Measurements from ENCODE around the gene GTPBP4. TPM values are rescaled to one million over a fixed set of nuclear protein-coding genes. Genes with fewer than 3 reads are reported as not detected.
"Not testable (repeated sequence)": the region's sequence is repeated elsewhere in the genome, so short reads cannot be mapped to it uniquely, and the experiment has no call there.

GTPBP4 gene
- polyA plus RNA-seq, 1 donor: 41.4 TPM

- no CpG with 5 or more reads among the region's 12 CpGs for WGBS (ENCODE audit: insufficient coverage, low lambda C conversion rate)
- no peak for DNase-seq
- Histone ChIP-seq H3K4me1 (ENCODE audit: control insufficient read depth, insufficient read depth, low read length) (no peaks in the 10 kb centered on the region), H3K36me3 (ENCODE audit: control insufficient read depth, insufficient read depth, low read length) (peaks cover 19% of the 10 kb centered on the region), H3K4me3 (ENCODE audit: low read length) (no peak overlapping the region), H3K27ac (ENCODE audit: low read length) (no peak overlapping the region), H3K27me3 (ENCODE audit: control insufficient read depth, insufficient read depth, low read length) (no peaks in the 10 kb centered on the region), H3K9me3 (ENCODE audit: control insufficient read depth, low read depth, low read length) (no peaks in the 10 kb centered on the region)
Observed at GRCh38 chr10:1022413-1022812, 34.2 kb downstream of the GTPBP4 start.

- H3K4me1 ChIP-seq (ENCODE audit: control insufficient read depth, insufficient read depth, low read length): no peaks in the 10 kb centered on the region
- H3K9me3 ChIP-seq (ENCODE audit: control insufficient read depth, low read depth, low read length): no peaks in the 10 kb centered on the region
- no CpG with 5 or more reads among the region's 12 CpGs for WGBS (ENCODE audit: insufficient coverage, low lambda C conversion rate)
- H3K27ac ChIP-seq (ENCODE audit: low read length): no peak overlapping the region
- no peak for DNase-seq
- H3K36me3 ChIP-seq (ENCODE audit: control insufficient read depth, insufficient read depth, low read length): peaks cover 9% of the 10 kb centered on the region
- no peaks in the 10 kb centered on the region for H3K27me3 ChIP-seq (ENCODE audit: control insufficient read depth, insufficient read depth, low read length)
- no peak overlapping the region for H3K4me3 ChIP-seq (ENCODE audit: low read length)
Observed at GRCh38 chr10:1024103-1024502, 35.9 kb downstream of the GTPBP4 start.

- no peak for DNase-seq
- no peaks in the 10 kb centered on the region for H3K36me3 ChIP-seq (ENCODE audit: control insufficient read depth, insufficient read depth, low read length)
- no peaks in the 10 kb centered on the region for H3K9me3 ChIP-seq (ENCODE audit: control insufficient read depth, low read depth, low read length)
- H3K4me1 ChIP-seq (ENCODE audit: control insufficient read depth, insufficient read depth, low read length): no peaks in the 10 kb centered on the region
- WGBS (ENCODE audit: insufficient coverage, low lambda C conversion rate): 83% methylated on average over 1 of the region's 1 CpG
- H3K4me3 ChIP-seq (ENCODE audit: low read length): no peak within 1 kb of the TSS
- H3K27me3 ChIP-seq (ENCODE audit: control insufficient read depth, insufficient read depth, low read length): no peaks in the 10 kb centered on the region
- no peak within 1 kb of the TSS for H3K27ac ChIP-seq (ENCODE audit: low read length)
Observed at GRCh38 chr10:1025683-1026082, 37.4 kb downstream of the GTPBP4 start, which contains the start of gene IDI2. TSS of gene IDI2 (minus strand) at chr10:1025859. CDS start at chr10:1024723, 1,136 bp downstream.

GRCh38 chr10:1026578-1026977 is 38.3 kb downstream of the GTPBP4 start:
- Histone ChIP-seq H3K27ac (ENCODE audit: low read length) (no peak overlapping the region), H3K9me3 (ENCODE audit: control insufficient read depth, low read depth, low read length) (no peaks in the 10 kb centered on the region), H3K27me3 (ENCODE audit: control insufficient read depth, insufficient read depth, low read length) (no peaks in the 10 kb centered on the region), H3K4me1 (ENCODE audit: control insufficient read depth, insufficient read depth, low read length) (no peaks in the 10 kb centered on the region), H3K36me3 (ENCODE audit: control insufficient read depth, insufficient read depth, low read length) (no peaks in the 10 kb centered on the region), H3K4me3 (ENCODE audit: low read length) (no peak overlapping the region)
- no peak for DNase-seq
- 98% methylated on average over 4 of the region's 6 CpGs for WGBS (ENCODE audit: insufficient coverage, low lambda C conversion rate)

GRCh38 chr10:1029838-1030237 is 41.6 kb downstream of the GTPBP4 start:
- Histone ChIP-seq H3K9me3 (ENCODE audit: control insufficient read depth, low read depth, low read length) (no peaks in the 10 kb centered on the region), H3K36me3 (ENCODE audit: control insufficient read depth, insufficient read depth, low read length) (no peaks in the 10 kb centered on the region), H3K27me3 (ENCODE audit: control insufficient read depth, insufficient read depth, low read length) (no peaks in the 10 kb centered on the region), H3K4me1 (ENCODE audit: control insufficient read depth, insufficient read depth, low read length) (no peaks in the 10 kb centered on the region), H3K4me3 (ENCODE audit: low read length) (no peak overlapping the region), H3K27ac (ENCODE audit: low read length) (no peak overlapping the region)
- WGBS (ENCODE audit: insufficient coverage, low lambda C conversion rate): no CpG with 5 or more reads among the region's 7 CpGs
- DNase-seq: no peak

- Histone ChIP-seq H3K4me1 (ENCODE audit: control insufficient read depth, insufficient read depth, low read length) (no peaks in the 10 kb centered on the region), H3K27ac (ENCODE audit: low read length) (no peak overlapping the region), H3K9me3 (ENCODE audit: control insufficient read depth, low read depth, low read length) (no peaks in the 10 kb centered on the region), H3K27me3 (ENCODE audit: control insufficient read depth, insufficient read depth, low read length) (no peaks in the 10 kb centered on the region), H3K4me3 (ENCODE audit: low read length) (no peak overlapping the region), H3K36me3 (ENCODE audit: control insufficient read depth, insufficient read depth, low read length) (peaks cover 8% of the 10 kb centered on the region)
- no CpG with 5 or more reads among the region's 1 CpG for WGBS (ENCODE audit: insufficient coverage, low lambda C conversion rate)
- no peak for DNase-seq
Observed at GRCh38 chr10:1033601-1034000, 45.4 kb downstream of the GTPBP4 start.

GRCh38 chr10:1034758-1035157 is 46.5 kb downstream of the GTPBP4 start:
- H3K36me3 ChIP-seq (ENCODE audit: control insufficient read depth, insufficient read depth, low read length): peaks cover 10% of the 10 kb centered on the region
- no CpG with 5 or more reads among the region's 3 CpGs for WGBS (ENCODE audit: insufficient coverage, low lambda C conversion rate)
- DNase-seq: no peak
- H3K27me3 ChIP-seq (ENCODE audit: control insufficient read depth, insufficient read depth, low read length): no peaks in the 10 kb centered on the region
- no peaks in the 10 kb centered on the region for H3K9me3 ChIP-seq (ENCODE audit: control insufficient read depth, low read depth, low read length)
- H3K4me3 ChIP-seq (ENCODE audit: low read length): no peak overlapping the region
- H3K27ac ChIP-seq (ENCODE audit: low read length): no peak overlapping the region
- H3K4me1 ChIP-seq (ENCODE audit: control insufficient read depth, insufficient read depth, low read length): no peaks in the 10 kb centered on the region

- Histone ChIP-seq H3K27ac (ENCODE audit: low read length) (no peak overlapping the region), H3K9me3 (ENCODE audit: control insufficient read depth, low read depth, low read length) (no peaks in the 10 kb centered on the region), H3K27me3 (ENCODE audit: control insufficient read depth, insufficient read depth, low read length) (no peaks in the 10 kb centered on the region), H3K4me1 (ENCODE audit: control insufficient read depth, insufficient read depth, low read length) (no peaks in the 10 kb centered on the region), H3K36me3 (ENCODE audit: control insufficient read depth, insufficient read depth, low read length) (peaks cover 10% of the 10 kb centered on the region), H3K4me3 (ENCODE audit: low read length) (no peak overlapping the region)
- DNase-seq: no peak
- WGBS (ENCODE audit: insufficient coverage, low lambda C conversion rate): no CpG with 5 or more reads among the region's 6 CpGs
Observed at GRCh38 chr10:1035201-1035600, 47.0 kb downstream of the GTPBP4 start.

GRCh38 chr10:1036341-1036791 is 48.1 kb downstream of the GTPBP4 start:
- no peaks in the 10 kb centered on the region for H3K27me3 ChIP-seq (ENCODE audit: control insufficient read depth, insufficient read depth, low read length)
- H3K27ac ChIP-seq (ENCODE audit: low read length): no peak overlapping the region
- no peaks in the 10 kb centered on the region for H3K4me1 ChIP-seq (ENCODE audit: control insufficient read depth, insufficient read depth, low read length)
- no peak overlapping the region for H3K4me3 ChIP-seq (ENCODE audit: low read length)
- no CpG with 5 or more reads among the region's 14 CpGs for WGBS (ENCODE audit: insufficient coverage, low lambda C conversion rate)
- H3K36me3 ChIP-seq (ENCODE audit: control insufficient read depth, insufficient read depth, low read length): peaks cover 17% of the 10 kb centered on the region
- no peaks in the 10 kb centered on the region for H3K9me3 ChIP-seq (ENCODE audit: control insufficient read depth, low read depth, low read length)
- no peak for DNase-seq

GRCh38 chr10:1037098-1037497 is 48.9 kb downstream of the GTPBP4 start:
- WGBS (ENCODE audit: insufficient coverage, low lambda C conversion rate): no CpG with 5 or more reads among the region's 11 CpGs
- Histone ChIP-seq H3K4me1 (ENCODE audit: control insufficient read depth, insufficient read depth, low read length) (no peaks in the 10 kb centered on the region), H3K36me3 (ENCODE audit: control insufficient read depth, insufficient read depth, low read length) (peaks cover 18% of the 10 kb centered on the region), H3K4me3 (ENCODE audit: low read length) (no peak overlapping the region), H3K27ac (ENCODE audit: low read length) (no peak overlapping the region), H3K27me3 (ENCODE audit: control insufficient read depth, insufficient read depth, low read length) (no peaks in the 10 kb centered on the region), H3K9me3 (ENCODE audit: control insufficient read depth, low read depth, low read length) (no peaks in the 10 kb centered on the region)
- DNase-seq: no peak

- H3K36me3 ChIP-seq (ENCODE audit: control insufficient read depth, insufficient read depth, low read length): peaks cover 30% of the 10 kb centered on the region
- not testable (repeated sequence) for H3K27ac ChIP-seq (ENCODE audit: low read length); DNase-seq; H3K27me3 ChIP-seq (ENCODE audit: control insufficient read depth, insufficient read depth, low read length); H3K4me1 ChIP-seq (ENCODE audit: control insufficient read depth, insufficient read depth, low read length); H3K9me3 ChIP-seq (ENCODE audit: control insufficient read depth, low read depth, low read length); H3K4me3 ChIP-seq (ENCODE audit: low read length)
- WGBS (ENCODE audit: insufficient coverage, low lambda C conversion rate): no CpG with 5 or more reads among the region's 20 CpGs
Observed at GRCh38 chr10:1038769-1039168, 50.5 kb downstream of the GTPBP4 start.
